GM19351 (cell line): ENCODE data around the gene KIF5C.

Experiments used
- ATAC-seq: cut with Tn5 transposase; IDR thresholded peaks from one replicate; pipeline ENCODE4 v1.9.1; 2021; ENCODE audit warnings: mild to moderate bottlenecking, moderate library complexity; ENCODE audit not compliant: unreplicated experiment

The KIF5C gene

GRCh38 chr2:149037851-149038250 lies 162.8 kb downstream of the KIF5C start:
- ATAC-seq, result no peak

DNA sequence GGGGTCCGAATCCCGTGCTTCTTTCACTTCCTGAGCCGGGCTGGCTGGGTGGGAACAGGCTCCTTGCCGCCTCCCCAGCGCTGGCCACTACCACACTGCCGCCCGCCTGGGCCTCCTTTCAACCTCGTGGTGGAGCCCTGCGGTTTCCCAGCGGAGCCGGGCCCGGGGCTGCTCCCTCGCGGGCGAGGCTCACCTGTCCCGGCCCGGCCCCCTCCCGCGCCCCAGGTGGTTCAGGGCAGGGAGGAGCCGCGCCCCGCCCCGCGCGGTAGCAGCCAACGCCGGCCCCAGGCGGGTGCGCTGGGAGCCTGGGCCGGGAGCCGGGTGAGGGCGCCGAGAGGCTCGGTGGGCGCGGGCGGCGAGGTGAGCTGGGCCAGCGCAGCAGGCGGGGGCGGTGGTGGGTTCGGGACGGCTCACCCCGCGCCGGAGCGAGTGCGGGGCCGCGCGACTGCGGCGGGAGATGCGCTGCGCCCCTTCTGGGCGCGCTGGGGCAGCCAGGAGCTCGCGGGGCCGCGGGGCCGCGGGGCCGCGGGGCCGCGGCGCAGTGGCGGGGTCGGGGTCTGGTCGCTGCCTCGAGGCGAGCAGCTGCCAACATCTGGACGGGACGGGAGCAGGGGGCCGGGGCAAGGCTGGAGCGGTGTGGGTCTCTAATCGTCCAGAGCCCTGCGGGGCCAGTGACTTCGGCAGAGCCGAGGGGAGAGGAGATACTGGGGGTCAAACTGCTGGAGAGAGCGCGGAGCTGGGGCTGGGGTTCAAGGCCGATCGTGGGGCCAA lies 163.6 kb downstream of the KIF5C start, which contains the start of gene LYPD6B:
TSS of gene LYPD6B (plus strand) at position 258 of the 771 bp plus-strand sequence. CDS start 92,250 bp downstream, outside the sequence.
- peak; percentile 63 for ATAC-seq

DNA sequence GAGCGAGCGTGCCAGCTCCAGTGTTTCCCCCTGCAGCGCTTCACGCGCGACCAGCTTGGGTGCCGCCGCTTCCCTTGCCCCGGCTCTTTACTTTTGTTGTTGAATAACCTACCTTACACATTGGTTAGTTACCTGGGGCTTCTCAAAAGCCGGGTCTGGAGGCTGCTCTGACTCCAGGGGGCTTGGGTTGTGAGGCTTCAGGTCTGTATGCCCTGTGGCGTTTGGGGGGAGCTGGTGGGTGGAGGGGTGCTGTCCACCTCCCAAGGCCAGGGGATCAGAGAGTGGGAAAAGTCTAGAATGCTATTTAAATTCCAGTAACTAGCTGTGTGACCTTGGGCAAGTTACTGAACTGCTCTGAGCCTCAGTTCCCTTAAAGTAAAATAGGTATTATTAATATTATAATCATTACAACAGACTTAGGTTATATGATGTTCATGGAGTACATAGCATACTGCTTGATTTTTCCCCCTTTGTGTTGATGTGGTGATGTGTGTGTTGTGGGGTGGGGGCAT lies 164.2 kb downstream of the KIF5C start:
- ATAC-seq, result no peak

DNA sequence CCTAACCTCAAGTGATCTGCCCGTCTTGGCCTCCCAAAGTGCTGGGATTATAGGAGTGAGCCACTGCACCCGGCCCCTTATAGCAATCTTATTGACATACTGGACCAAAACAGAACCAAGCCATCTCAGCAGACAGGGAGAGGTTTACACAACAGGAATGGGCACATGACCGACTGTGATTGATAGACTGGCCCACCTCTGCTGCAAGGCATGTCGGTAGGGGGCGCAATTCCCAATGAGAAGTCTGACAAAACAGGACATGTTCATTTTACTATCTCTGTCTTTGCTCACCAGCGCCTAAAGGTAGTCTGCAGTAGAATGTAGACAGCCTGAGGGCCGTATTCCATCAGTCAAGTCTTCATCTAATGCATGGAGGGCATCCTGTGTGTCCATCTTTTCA lies 165.4 kb downstream of the KIF5C start:
- peak; percentile 42 for ATAC-seq

DNA sequence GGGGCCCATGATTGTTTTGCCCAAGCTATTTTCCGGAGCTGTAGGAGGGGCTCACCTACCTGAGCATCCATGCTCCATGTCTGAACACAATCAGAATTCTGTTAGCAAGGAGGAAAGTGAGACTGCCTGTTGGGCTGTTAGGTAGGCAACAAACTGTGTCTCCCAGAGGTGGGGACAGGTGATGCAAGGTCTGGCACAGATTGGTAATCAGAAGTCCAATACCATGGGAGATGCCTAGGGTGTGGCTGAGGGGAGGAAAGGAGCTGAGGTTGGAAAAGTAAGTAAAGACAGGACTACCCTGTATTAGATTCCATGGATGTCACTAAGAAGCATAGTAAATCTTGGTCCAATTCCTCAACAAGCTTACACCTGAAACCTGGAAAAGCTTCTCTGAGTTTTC lies 166.5 kb downstream of the KIF5C start:
- no peak for ATAC-seq

DNA sequence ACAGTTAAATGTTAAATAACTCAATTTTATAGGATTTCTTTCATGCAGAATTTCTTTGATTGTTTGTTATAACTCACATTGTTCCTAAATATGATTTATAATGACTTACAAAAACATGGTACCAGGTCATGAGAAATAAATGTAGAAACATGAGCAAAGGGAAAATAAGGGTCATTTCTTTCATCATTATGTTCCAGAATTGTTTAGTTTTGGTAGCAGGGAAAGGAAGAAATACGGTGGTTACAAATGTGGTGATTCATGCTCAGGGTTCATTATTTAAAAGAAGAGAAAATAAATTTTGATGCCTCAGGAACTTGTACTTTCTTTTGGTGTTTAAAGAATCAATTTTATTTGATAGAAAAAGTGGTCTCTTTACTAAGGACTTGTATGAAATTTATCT lies 167.9 kb downstream of the KIF5C start:
- ATAC-seq, result no peak

GRCh38 chr2:149044500-149044899 lies 169.5 kb downstream of the KIF5C start:
- ATAC-seq, result no peak

GRCh38 chr2:149047118-149047517 lies 172.1 kb downstream of the KIF5C start:
- no peak for ATAC-seq

- peak; percentile 8 for ATAC-seq
These were observed 174.1 kb downstream of the KIF5C start for GRCh38 chr2:149049142-149049541.

GRCh38 chr2:149050188-149050587 lies 175.2 kb downstream of the KIF5C start:
- ATAC-seq, result peak; percentile 98

- no peak for ATAC-seq
These were observed 180.7 kb downstream of the KIF5C start for GRCh38 chr2:149055751-149056150.

DNA sequence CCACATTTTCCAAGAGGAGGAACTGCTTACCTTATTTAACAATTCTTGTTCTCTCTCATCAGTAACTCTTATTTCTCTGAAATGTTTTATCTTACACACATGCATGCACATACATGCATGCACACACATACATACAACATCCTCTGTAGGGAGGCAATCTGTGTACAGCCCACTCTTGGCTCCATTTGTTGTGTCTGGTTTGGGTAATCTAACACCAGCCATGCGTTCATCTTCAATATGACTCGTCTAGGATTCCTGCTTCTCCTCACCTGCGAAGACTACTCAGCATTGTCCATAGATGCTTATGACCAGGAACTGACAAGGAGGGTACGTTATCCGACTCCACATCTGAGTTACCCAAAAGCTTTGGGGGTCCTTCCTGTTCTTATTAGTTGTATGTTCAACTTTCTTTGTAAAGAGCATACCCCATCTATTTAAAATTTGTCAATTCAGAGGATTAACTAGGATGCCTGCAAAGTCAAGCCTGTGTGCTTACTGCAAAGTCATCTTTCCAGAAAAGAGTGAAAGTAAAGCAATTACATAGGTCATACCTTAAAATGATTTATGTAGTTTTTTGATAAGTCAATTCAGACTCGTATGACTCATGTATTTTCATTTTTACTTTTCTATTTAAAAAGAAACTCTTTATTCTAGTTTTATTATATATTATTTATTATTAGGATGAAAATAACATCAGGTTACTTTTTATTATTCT lies 181.7 kb downstream of the KIF5C start:
- ATAC-seq, result no peak

DNA sequence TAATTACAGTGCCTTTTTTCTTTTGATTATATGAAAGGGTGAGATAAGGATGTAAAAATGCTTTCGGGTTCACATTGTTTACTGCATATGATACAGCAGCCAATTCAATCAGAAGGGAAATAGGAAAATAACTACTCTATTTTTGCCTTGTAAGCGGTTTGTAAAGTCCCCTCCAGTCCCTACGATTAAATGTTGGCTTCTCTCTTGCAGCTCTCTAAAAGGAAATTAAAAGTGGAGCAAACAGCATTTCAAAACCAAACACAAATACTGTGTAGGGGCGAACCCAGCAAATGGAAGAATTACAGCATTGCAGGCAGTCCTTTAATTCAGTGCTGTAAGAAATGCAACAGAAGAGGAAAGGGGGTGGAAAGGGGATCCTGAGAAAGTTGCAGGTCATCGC lies 182.4 kb downstream of the KIF5C start:
- no peak for ATAC-seq

DNA sequence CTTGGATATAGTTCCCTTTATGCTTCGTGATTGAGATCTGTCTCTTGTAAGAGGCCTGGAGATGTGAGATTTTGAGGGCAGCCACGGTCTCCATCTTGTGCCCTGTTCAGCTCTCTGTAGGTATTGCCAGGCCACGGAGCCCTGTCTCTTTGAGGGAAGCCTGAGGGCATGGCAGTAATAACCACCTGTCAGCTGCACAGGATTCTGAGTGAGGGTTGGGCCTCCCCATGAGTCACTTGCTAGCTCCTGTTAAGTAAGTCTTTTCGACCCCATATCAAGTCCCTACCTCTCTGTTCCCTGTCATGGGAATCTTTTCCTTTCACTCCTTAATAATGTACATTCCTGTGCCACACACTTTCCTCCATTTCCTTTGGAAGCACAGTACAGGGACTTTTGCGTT lies 183.9 kb downstream of the KIF5C start:
- no peak for ATAC-seq

DNA sequence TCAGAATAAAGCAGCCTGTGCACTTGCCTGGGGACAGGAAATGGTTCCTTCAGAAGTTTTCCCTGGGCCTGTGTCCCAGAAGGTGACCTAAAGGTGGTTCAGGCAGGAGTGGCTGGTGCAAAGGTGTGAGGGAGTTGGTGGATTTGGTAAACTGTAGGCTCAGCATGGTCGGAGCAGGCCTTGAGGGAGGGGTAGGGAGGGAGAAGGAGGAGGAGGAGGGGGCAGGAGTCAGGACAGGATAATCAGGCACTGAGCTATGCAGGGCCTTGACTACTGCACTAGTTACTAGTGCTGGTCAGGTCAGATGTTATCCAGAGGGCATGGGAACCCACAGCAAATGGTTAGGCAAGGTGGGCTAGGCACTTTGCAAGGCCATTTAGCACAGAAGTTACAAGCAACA lies 184.8 kb downstream of the KIF5C start:
- no peak for ATAC-seq

DNA sequence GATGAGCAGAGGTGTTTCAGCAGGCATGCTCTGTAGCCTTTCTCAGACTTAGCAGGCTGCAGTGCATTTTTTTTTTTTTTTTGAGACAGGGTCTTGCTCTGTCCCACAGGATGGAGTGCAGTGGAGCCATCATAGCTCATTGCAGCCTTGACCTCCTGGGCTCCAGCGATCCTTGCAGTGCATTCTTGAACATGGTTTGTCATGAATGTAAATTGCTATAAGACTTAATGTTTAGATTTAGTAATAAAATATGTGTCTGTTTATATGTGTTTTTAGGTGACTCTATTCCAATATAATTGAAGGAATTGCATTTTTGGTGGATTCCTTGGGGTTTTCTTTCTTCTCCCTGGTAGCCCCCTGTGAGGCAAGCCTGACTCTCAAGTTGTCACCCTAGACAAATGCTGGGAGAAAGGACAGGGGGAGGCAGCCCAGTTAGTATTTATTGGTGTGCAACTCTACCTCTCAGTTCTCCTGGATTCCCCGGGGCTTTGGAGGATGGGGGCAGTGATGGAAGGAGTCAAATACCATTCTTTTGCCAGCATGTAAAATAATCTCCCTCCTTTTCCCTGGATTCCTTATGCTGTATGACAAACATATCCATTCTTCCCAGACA lies 186.2 kb downstream of the KIF5C start:
- ATAC-seq, result no peak

GRCh38 chr2:149062531-149062930 lies 187.5 kb downstream of the KIF5C start:
- no peak for ATAC-seq

DNA sequence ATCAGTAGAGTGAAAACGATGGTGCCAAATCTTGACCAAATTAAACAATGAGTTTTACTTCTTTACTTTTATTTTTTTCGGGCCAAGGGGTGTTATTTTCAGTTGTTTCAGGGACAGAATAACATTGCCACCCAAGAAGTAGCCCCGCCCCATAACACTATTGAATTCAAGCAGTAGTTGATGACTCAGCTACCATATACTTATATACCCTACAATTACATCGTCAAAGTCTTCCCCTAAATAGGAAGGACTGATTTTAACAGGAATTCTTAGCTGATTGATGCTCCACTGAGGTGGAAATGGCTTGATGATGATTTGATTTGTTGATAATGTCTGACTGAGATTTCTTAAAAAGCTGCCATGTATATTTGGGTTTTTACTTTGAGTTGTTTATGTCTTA lies 188.2 kb downstream of the KIF5C start:
- no peak for ATAC-seq

GRCh38 chr2:149064365-149064841 lies 189.4 kb downstream of the KIF5C start:
- no peak for ATAC-seq

GRCh38 chr2:149064856-149065630 lies 190.0 kb downstream of the KIF5C start:
- no peak for ATAC-seq
